IMR-90 (cell line): ENCODE results near the gene SLC9A7. TPM values are rescaled to one million over a fixed set of nuclear protein-coding genes. Genes with fewer than 3 reads are reported as not detected.

Source experiments
- ATAC-seq: fragments of 200-7000 bp; cut with Tn5 transposase; 2 replicates; pipeline ENCODE4 v1.9.1; 2020; ENCODE audit warnings: low read depth, mild to moderate bottlenecking, moderate library complexity
- BruUV-seq: library from RNA; stranded (reverse); fragments of 400-500 nt; replicated peaks from 2 replicates; lab custom pipeline; 2021; lab: Mats Ljungman, UMichigan
- CTCF ChIA-PET: fragments of 300-600 bp; formaldehyde crosslinking; extraction: SDS; loops from one replicate; lab custom pipeline; 2021; ENCODE audit warnings: antibody characterized with exemption; lab: Yijun Ruan, JAX
- POLR2A ChIA-PET: fragments of 300-600 bp; sonication (Branson Sonifier 250); formaldehyde crosslinking; loops from one replicate; lab custom pipeline; 2022; ENCODE audit warnings: antibody characterized with exemption; ENCODE audit not compliant: unreplicated experiment; lab: Charles Lee
- DNase-seq: peaks from one replicate; pipeline ENCODE4 v3.0.0; 2013
- H2AFZ ChIP-seq: replicated peaks from 2 replicates; pipeline ENCODE3; 2013; ENCODE audit warnings: low read length, mild to moderate bottlenecking; ENCODE audit not compliant: poor library complexity
- H2AK5ac ChIP-seq: 2 replicates; pipeline ENCODE4 v1.6.1; 2013; ENCODE audit warnings: low read depth, low read length, inconsistent platforms
- H2AK9ac ChIP-seq: replicated peaks from 2 replicates; pipeline ENCODE3; 2013; ENCODE audit warnings: mild to moderate bottlenecking, low read depth, low read length, moderate library complexity; ENCODE audit not compliant: poor library complexity
- H2BK120ac ChIP-seq: 2 replicates; pipeline ENCODE4 v1.6.1; 2013; ENCODE audit warnings: low read depth, low read length, inconsistent platforms
- H2BK15ac ChIP-seq: 3 replicates; pipeline ENCODE4 v1.6.1; 2013; ENCODE audit warnings: low read depth, low read length, inconsistent platforms
- H2BK20ac ChIP-seq: 2 replicates; pipeline ENCODE4 v1.6.1; 2013; ENCODE audit warnings: low read depth, mild to moderate bottlenecking, inconsistent platforms, low read length, moderate library complexity
- H2BK5ac ChIP-seq: 2 replicates; pipeline ENCODE4 v1.6.1; 2013; ENCODE audit warnings: mild to moderate bottlenecking, low read depth, low read length, inconsistent platforms; ENCODE audit not compliant: poor library complexity, severe bottlenecking
- H3K14ac ChIP-seq: replicated peaks from 2 replicates; pipeline ENCODE4 v1.6.1; 2013; ENCODE audit warnings: low read depth, low read length, inconsistent platforms
- H3K18ac ChIP-seq: 2 replicates; pipeline ENCODE4 v1.6.1; 2013; ENCODE audit warnings: low read depth, low read length, control low read depth
- H3K23ac ChIP-seq: 2 replicates; pipeline ENCODE4 v1.6.1; 2013; ENCODE audit warnings: low read depth, low read length, inconsistent platforms
- H3K27ac ChIP-seq: 2 replicates; pipeline ENCODE4 v1.5.1; 2013; ENCODE audit warnings: mild to moderate bottlenecking, control low read depth, low read length; ENCODE audit not compliant: insufficient read depth
- H3K27me3 ChIP-seq: 2 replicates; pipeline ENCODE4 v1.6.1; 2013; ENCODE audit warnings: low read length; ENCODE audit not compliant: control insufficient read depth, insufficient read depth
- H3K36me3 ChIP-seq: 2 replicates; pipeline ENCODE4 v1.6.1; 2013; ENCODE audit warnings: low read length, mixed read lengths; ENCODE audit not compliant: control insufficient read depth, insufficient read depth
- H3K4ac ChIP-seq: 2 replicates; pipeline ENCODE4 v1.6.1; 2013; ENCODE audit warnings: low read depth, low read length, inconsistent platforms
- H3K4me1 ChIP-seq: 2 replicates; pipeline ENCODE4 v1.6.1; 2013; ENCODE audit warnings: low read length, mixed read lengths; ENCODE audit not compliant: control insufficient read depth, insufficient read depth
- H3K4me2 ChIP-seq: 2 replicates; pipeline ENCODE4 v1.6.1; 2013; ENCODE audit warnings: low read depth, mild to moderate bottlenecking, control low read depth, low read length, moderate library complexity
- H3K4me3 ChIP-seq: 2 replicates; pipeline ENCODE4 v1.5.1; 2013; ENCODE audit warnings: low read depth, mild to moderate bottlenecking, control low read depth, low read length, moderate library complexity; ENCODE audit not compliant: insufficient read depth
- H3K56ac ChIP-seq: 2 replicates; pipeline ENCODE4 v1.6.1; 2013; ENCODE audit warnings: low read length, inconsistent platforms; ENCODE audit not compliant: insufficient read depth; ENCODE audit errors: extremely low read depth
- H3K79me1 ChIP-seq, 2 experiments: 2 replicates each; pipeline ENCODE4 v1.6.1; 2013; ENCODE audit warnings: low read length in 2 of 2, inconsistent platforms in 1 of 2, low read depth in 1 of 2
- H3K9ac ChIP-seq: 2 replicates; pipeline ENCODE4 v1.6.1; 2013; ENCODE audit warnings: low read depth, low read length, control low read depth
- H3K9me1 ChIP-seq: 2 replicates; pipeline ENCODE4 v1.6.1; 2013; ENCODE audit warnings: low read length, inconsistent platforms; ENCODE audit not compliant: insufficient read depth
- H3K9me3 ChIP-seq: 2 replicates; pipeline ENCODE4 v1.6.1; 2013; ENCODE audit warnings: low read length; ENCODE audit not compliant: control insufficient read depth, insufficient read depth
- H4K20me1 ChIP-seq: 2 replicates; pipeline ENCODE4 v1.6.1; 2013; ENCODE audit warnings: low read length, inconsistent platforms; ENCODE audit not compliant: insufficient read depth
- H4K5ac ChIP-seq: 2 replicates; pipeline ENCODE4 v1.6.1; 2013; ENCODE audit warnings: mild to moderate bottlenecking, low read depth, low read length, control low read depth
- H4K8ac ChIP-seq, 2 experiments: 2 replicates each; pipeline ENCODE4 v1.6.1; 2013; ENCODE audit warnings: low read depth in 2 of 2, low read length in 2 of 2, control low read depth in 1 of 2, inconsistent platforms in 1 of 2
- H4K91ac ChIP-seq: 2 replicates; pipeline ENCODE4 v1.6.1; 2013; ENCODE audit warnings: low read depth, low read length, inconsistent platforms; ENCODE audit not compliant: insufficient read depth
- MAFK ChIP-seq: IDR thresholded peaks from 2 replicates; pipeline ENCODE4 v1.6.1; 2012; ENCODE audit warnings: low read depth, low read length, improper control_type of control experiment
- SMC3 ChIP-seq: fragments of 150-350 bp; IDR thresholded peaks from 2 replicates; pipeline ENCODE4 v1.6.1; 2016; ENCODE audit warnings: low read depth, mild to moderate bottlenecking, antibody characterized with exemption, low read length, moderate library complexity
- WGBS, 2 experiments: methylation state at CpG; one replicate each; pipeline versions ENCODE4 v1.1.5 to v1.1.7; 2013; ENCODE audit warnings: missing lambda C conversion rate in 2 of 2; ENCODE audit not compliant: insufficient read length in 1 of 2; ENCODE audit errors: extremely low coverage in 2 of 2; 5-methylcytosine and 5-hydroxymethylcytosine counted together
- dilution Hi-C: fragments of 300-500 bp; cut with HindIII; formaldehyde crosslinking; loops from one replicate; pipeline ENCODE4 v1.14.3; 2018; ENCODE audit warnings: low sequenced_read_pairs; ENCODE audit not compliant: unreplicated experiment
- in situ Hi-C: fragments of 300-500 bp; cut with MboI; formaldehyde crosslinking; loops from 3 replicates; pipeline ENCODE4 v1.14.3; 2019; ENCODE audit warnings: low sequenced_read_pairs, inconsistent platforms, mixed read lengths
- intact Hi-C: fragments of 100-400 bp; cut with micrococcal nuclease; formaldehyde crosslinking; loops from 2 replicates; pipeline ENCODE4 v1.10.0; 2022
- polyA plus RNA-seq, 3 experiments: library from polyadenylated mRNA; depleted of rRNA; stranded (reverse); fragments of >200 nt; gene quantifications; 2 replicates each; pipeline ENCODE4 v1.2.3, GENCODE V29; 2012; ENCODE audit warnings: low replicate concordance in 1 of 3
- total RNA-seq: library from RNA; depleted of rRNA; stranded (reverse); fragments of >200 nt; gene quantifications from 2 replicates; pipeline ENCODE4 v1.2.3, GENCODE V29; 2012
- TF ChIP-seq, protein P1 (sequence below): conservative IDR thresholded peaks from 2 replicates; pipeline ENCODE4 v1.5.1; 2012; ENCODE audit warnings: mild to moderate bottlenecking, low read depth, low read length, improper control_type of control experiment

SLC9A7 gene
- total and polyA plus RNA-seq, 2 of the 4 experiments (the other 2 are of a cell fraction): 14.4 to 76.4 TPM

GRCh38 chrX:46803140-46803539 is 44.2 kb upstream of the SLC9A7 start:
- H2AK5ac ChIP-seq: no peak overlapping the region
- peak overlapping the region; percentile 37 for H2AK9ac ChIP-seq
- no peaks in the 10 kb centered on the region for H3K36me3 ChIP-seq
- H4K20me1 ChIP-seq: no peaks in the 10 kb centered on the region
- no peaks in the 10 kb centered on the region for H3K4me1 ChIP-seq
- ChIA-PET POLR2A (no interaction called here), CTCF (interaction anchor here (0.7 kb wide), 1 partner anchor 290 kb away, joined by 6 read pairs; no protein-coding TSS in a partner anchor)
- H3K4me2 ChIP-seq: no peak overlapping the region
- no peaks in the 10 kb centered on the region for H3K9me1 ChIP-seq
- no peak overlapping the region for H4K5ac ChIP-seq
- H2BK120ac ChIP-seq: no peak overlapping the region
- no peaks in the 10 kb centered on the region; the same call in none of the 2 replicates for H3K27me3 ChIP-seq
- H3K79me1 ChIP-seq: no peaks in the 10 kb centered on the region
- no peak overlapping the region for H3K4me3 ChIP-seq
- H2AFZ ChIP-seq: no peak overlapping the region
- WGBS, 2 experiments: no CpG with 5 or more reads among the region's 3 CpGs
- no peak overlapping the region for H4K91ac ChIP-seq
- no peak overlapping the region for H3K18ac ChIP-seq
- no peaks in the 10 kb centered on the region for H3K9me3 ChIP-seq
- no peak overlapping the region for H4K8ac ChIP-seq
- no peak overlapping the region; the same call in 1 of the 2 replicates for H3K23ac ChIP-seq
- no peak overlapping the region for H2BK5ac ChIP-seq
- TF ChIP-seq SMC3 (peak; percentile 22; the same call in 1 of the 2 replicates), MAFK (no peak)
- TF ChIP-seq, protein P1, sequence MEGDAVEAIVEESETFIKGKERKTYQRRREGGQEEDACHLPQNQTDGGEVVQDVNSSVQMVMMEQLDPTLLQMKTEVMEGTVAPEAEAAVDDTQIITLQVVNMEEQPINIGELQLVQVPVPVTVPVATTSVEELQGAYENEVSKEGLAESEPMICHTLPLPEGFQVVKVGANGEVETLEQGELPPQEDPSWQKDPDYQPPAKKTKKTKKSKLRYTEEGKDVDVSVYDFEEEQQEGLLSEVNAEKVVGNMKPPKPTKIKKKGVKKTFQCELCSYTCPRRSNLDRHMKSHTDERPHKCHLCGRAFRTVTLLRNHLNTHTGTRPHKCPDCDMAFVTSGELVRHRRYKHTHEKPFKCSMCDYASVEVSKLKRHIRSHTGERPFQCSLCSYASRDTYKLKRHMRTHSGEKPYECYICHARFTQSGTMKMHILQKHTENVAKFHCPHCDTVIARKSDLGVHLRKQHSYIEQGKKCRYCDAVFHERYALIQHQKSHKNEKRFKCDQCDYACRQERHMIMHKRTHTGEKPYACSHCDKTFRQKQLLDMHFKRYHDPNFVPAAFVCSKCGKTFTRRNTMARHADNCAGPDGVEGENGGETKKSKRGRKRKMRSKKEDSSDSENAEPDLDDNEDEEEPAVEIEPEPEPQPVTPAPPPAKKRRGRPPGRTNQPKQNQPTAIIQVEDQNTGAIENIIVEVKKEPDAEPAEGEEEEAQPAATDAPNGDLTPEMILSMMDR: peak; percentile 25; the same call in 1 of the 2 replicates
- H3K56ac ChIP-seq: no peak overlapping the region
- H3K14ac ChIP-seq: no peak overlapping the region
- no TSS peak for BruUV-seq
- no peak overlapping the region for H2BK20ac ChIP-seq
- ATAC-seq (no peak), DNase-seq (no peak)
- dilution Hi-C loops (no loop called here), intact Hi-C loops (loop anchor here (1.0 kb wide), 1 partner anchor 227 kb away; no protein-coding TSS in a partner anchor), in situ Hi-C loops (no loop called here)
- H3K4ac ChIP-seq: no peak overlapping the region
- H3K27ac ChIP-seq: no peak overlapping the region
- H2BK15ac ChIP-seq: no peak overlapping the region
- no peak overlapping the region for H3K9ac ChIP-seq
